ENCODE measurements around the gene LCOR.

GRCh38 chr10:97019213-97019844 lies 187.2 kb downstream of the LCOR start:
- TF ChIP-seq EZH2 (IDR thresholded peaks at IDR 0.05) (no peak), EZH2phosphoT487 (IDR thresholded peaks at IDR 0.05) (no peak)
- TF ChIP-seq, protein P1, sequence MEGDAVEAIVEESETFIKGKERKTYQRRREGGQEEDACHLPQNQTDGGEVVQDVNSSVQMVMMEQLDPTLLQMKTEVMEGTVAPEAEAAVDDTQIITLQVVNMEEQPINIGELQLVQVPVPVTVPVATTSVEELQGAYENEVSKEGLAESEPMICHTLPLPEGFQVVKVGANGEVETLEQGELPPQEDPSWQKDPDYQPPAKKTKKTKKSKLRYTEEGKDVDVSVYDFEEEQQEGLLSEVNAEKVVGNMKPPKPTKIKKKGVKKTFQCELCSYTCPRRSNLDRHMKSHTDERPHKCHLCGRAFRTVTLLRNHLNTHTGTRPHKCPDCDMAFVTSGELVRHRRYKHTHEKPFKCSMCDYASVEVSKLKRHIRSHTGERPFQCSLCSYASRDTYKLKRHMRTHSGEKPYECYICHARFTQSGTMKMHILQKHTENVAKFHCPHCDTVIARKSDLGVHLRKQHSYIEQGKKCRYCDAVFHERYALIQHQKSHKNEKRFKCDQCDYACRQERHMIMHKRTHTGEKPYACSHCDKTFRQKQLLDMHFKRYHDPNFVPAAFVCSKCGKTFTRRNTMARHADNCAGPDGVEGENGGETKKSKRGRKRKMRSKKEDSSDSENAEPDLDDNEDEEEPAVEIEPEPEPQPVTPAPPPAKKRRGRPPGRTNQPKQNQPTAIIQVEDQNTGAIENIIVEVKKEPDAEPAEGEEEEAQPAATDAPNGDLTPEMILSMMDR (IDR thresholded peaks at IDR 0.05), result no peak

All from neural progenitor cell (in vitro differentiated cells).